Pancreas (tissue), 10 donors: Measurements from ENCODE around the gene RAD51B. TPM values are rescaled to one million over a fixed set of nuclear protein-coding genes. Genes with fewer than 3 reads are reported as not detected.

ENCODE experiments used
- ATAC-seq, 4 donors: fragments of 200-7000 bp; cut with Tn5 transposase; one replicate each; pipeline versions ENCODE4 v1.8.0 to v1.9.1; 2020; ENCODE audit warnings: mild to moderate bottlenecking in 4 of 4, moderate library complexity in 4 of 4
- DNase-seq, 6 donors: peaks; one replicate each; pipeline ENCODE4 v3.0.0-alpha.2; 2020
- FAIRE-seq: peaks from 2 replicates; lab custom pipeline; 2012; peaks lifted over from hg19 to GRCh38; lab: Jason Lieb, UNC
- H3K27ac ChIP-seq, 4 donors: fragments of 200-600 bp; sonication (generic); 1 replicate in 3 of 4; 2 replicates in 1 of 4; pipeline versions ENCODE4 v1.5.0 to v1.8.0; 2020
- H3K27me3 ChIP-seq, 4 donors: fragments of 200-600 bp; one replicate each; pipeline ENCODE4 v1.8.0; 2021
- H3K36me3 ChIP-seq, 3 donors: fragments of 200-600 bp; sonication (generic) in 1 of 3; one replicate each; pipeline versions ENCODE4 v1.5.0 to v1.8.0; 2020 to 2021
- H3K4me1 ChIP-seq, 3 donors: fragments of 200-600 bp; one replicate each; pipeline ENCODE4 v1.8.0; 2021
- H3K4me3 ChIP-seq, 4 donors: fragments of 200-600 bp; sonication (generic) in 2 of 4; one replicate each; pipeline versions ENCODE4 v1.5.0 to v1.8.0; 2020 to 2021
- H3K9me3 ChIP-seq, 4 donors: fragments of 200-600 bp; one replicate each; pipeline ENCODE4 v1.8.0; 2021
- CTCF ChIP-seq, 4 donors: fragments of 200-600 bp; sonication (generic) in 3 of 4; IDR thresholded peaks; one replicate each; pipeline versions ENCODE4 v1.5.0 to v1.8.0; 2021; ENCODE audit warnings: antibody characterized with exemption in 4 of 4
- WGBS, 2 donors: extraction: QIAGEN DNeasy Blood & Tissue Kit; methylation state at CpG; one replicate each; pipeline ENCODE4 v1.1.7; 2013; 5-methylcytosine and 5-hydroxymethylcytosine counted together
- intact Hi-C, 3 donors: fragments of 100-400 bp; cut with DNase I; formaldehyde crosslinking; loops; one replicate each; pipeline versions ENCODE4 v1.11.1 to v1.14.2; 2022
- polyA plus RNA-seq, 2 donors: library from polyadenylated mRNA; stranded (reverse); fragments of 200-250 nt; gene quantifications; one replicate each; pipeline ENCODE4 v1.2.3, GENCODE V29; 2013
- total RNA-seq, 6 donors: library from RNA; stranded (reverse); fragmentation: NEBNext Ultra II Directional in 4 of 6; extraction: Animal tissue kit (Norgen Biotek cat#: 25700) in 4 of 6; gene quantifications; one replicate each; pipeline versions ENCODE4 v1.2.1 to v1.2.4, GENCODE V29; 2021 to 2023
- donor health status: healthy with polysubstance abuse.
- donor health status: DM: no; HTN: no; CAD: no; lungs with moderate emphysema.
- donor health status: DM: no; HTN: no; CAD: no.
- donor health status: control.
- donor health status: control.
- donor health status: Bipolar disorder and iron deficiency.
- donor health status: DM: yes; HTN: yes; CAD: no.
- donor health status: DM: no; HTN: no; CAD: no.
- donor health status: DM: no; HTN: no; CAD: no.
- donor health status: DM: yes; HTN: yes; CAD: no.

Gene RAD51B
- total and polyA plus RNA-seq, 8 donors = 1.1 to 17.3 (median 5.8) TPM

- H3K27ac ChIP-seq = peak overlapping the region in 3 of 4 donors; percentile 6 to 69 (median 44)
- no peak for TF ChIP-seq CTCF (IDR thresholded peaks at IDR 0.05)
- FAIRE-seq (no peak), ATAC-seq (no peak), DNase-seq (no peak)
- H3K4me1 ChIP-seq = peaks cover 19 to 38% (median 36%) of the 10 kb centered on the region in 3 donors
- intact Hi-C loops = loop anchor here in 1 of 3 donors (10.0 kb wide), 1 partner anchor 101 kb away; no protein-coding TSS in a partner anchor
- no peak overlapping the region for H3K4me3 ChIP-seq
- WGBS, 2 donors = 68 to 74% methylated on average over 5 of the region's 5 CpGs
- H3K36me3 ChIP-seq = no peaks in the 10 kb centered on the region
- H3K9me3 ChIP-seq = no peaks in the 10 kb centered on the region
- H3K27me3 ChIP-seq = no peaks in the 10 kb centered on the region
These were observed 853.9 kb downstream of the RAD51B start for GRCh38 chr14:68673464-68673863.

GRCh38 chr14:68674538-68675232 is 855.1 kb downstream of the RAD51B start:
- ATAC-seq = no peak
- intact Hi-C loops = loop anchor here in 1 of 3 donors (10.0 kb wide), 1 partner anchor 100 kb away; no protein-coding TSS in a partner anchor
- H3K36me3 ChIP-seq = no peaks in the 10 kb centered on the region
- FAIRE-seq = no peak
- H3K4me1 ChIP-seq = peaks cover 31 to 48% (median 46%) of the 10 kb centered on the region in 3 donors
- no peak overlapping the region for H3K27ac ChIP-seq
- 82 to 86% methylated on average over 5 of the region's 5 CpGs for WGBS, 2 donors
- H3K9me3 ChIP-seq = no peaks in the 10 kb centered on the region
- H3K27me3 ChIP-seq = no peaks in the 10 kb centered on the region
- TF ChIP-seq CTCF (IDR thresholded peaks at IDR 0.05) = no peak
- DNase-seq = no peak
- H3K4me3 ChIP-seq = no peak overlapping the region

GRCh38 chr14:68675233-68675577 is 855.6 kb downstream of the RAD51B start:
- ATAC-seq (no peak), DNase-seq (no peak), FAIRE-seq (no peak)
- H3K4me3 ChIP-seq = no peak overlapping the region
- H3K36me3 ChIP-seq = no peaks in the 10 kb centered on the region
- H3K9me3 ChIP-seq = no peaks in the 10 kb centered on the region
- no peak overlapping the region for H3K27ac ChIP-seq
- H3K4me1 ChIP-seq = peaks cover 36 to 48% (median 46%) of the 10 kb centered on the region in 3 donors
- no peaks in the 10 kb centered on the region for H3K27me3 ChIP-seq
- intact Hi-C loops = loop anchor here in 1 of 3 donors (10.0 kb wide), 1 partner anchor 100 kb away; no protein-coding TSS in a partner anchor
- WGBS, 2 donors = 91 to 96% methylated on average over 1 of the region's 1 CpG
- no peak for TF ChIP-seq CTCF (IDR thresholded peaks at IDR 0.05)

GRCh38 chr14:68676511-68676943 is 856.9 kb downstream of the RAD51B start:
- H3K27me3 ChIP-seq = no peaks in the 10 kb centered on the region
- H3K4me3 ChIP-seq = no peak overlapping the region
- ATAC-seq (no peak), FAIRE-seq (no peak), DNase-seq (no peak)
- intact Hi-C loops = loop anchor here in 1 of 3 donors (10.0 kb wide), 1 partner anchor 98 kb away; no protein-coding TSS in a partner anchor
- no peaks in the 10 kb centered on the region for H3K36me3 ChIP-seq
- H3K4me1 ChIP-seq = peaks cover 36 to 52% (median 42%) of the 10 kb centered on the region in 3 donors
- TF ChIP-seq CTCF (IDR thresholded peaks at IDR 0.05) = no peak
- no peaks in the 10 kb centered on the region for H3K9me3 ChIP-seq
- no peak overlapping the region for H3K27ac ChIP-seq
- WGBS, 2 donors = 83 to 86% methylated on average over 11 of the region's 11 CpGs

- no peak for FAIRE-seq
- H3K27ac ChIP-seq = no peak overlapping the region
These were observed 857.9 kb downstream of the RAD51B start for GRCh38 chr14:68677476-68677875.

More at GRCh38 chr14:68677476-68677875, 857.9 kb downstream of the RAD51B start:
- Histone ChIP-seq H3K9me3 (no peaks in the 10 kb centered on the region), H3K4me3 (no peak overlapping the region), H3K27me3 (no peaks in the 10 kb centered on the region), H3K36me3 (no peaks in the 10 kb centered on the region), H3K4me1 (peaks cover 29 to 46% (median 34%) of the 10 kb centered on the region in 3 donors)
- intact Hi-C loops = loop anchor here in 1 of 3 donors (10.0 kb wide), 1 partner anchor 97 kb away; no protein-coding TSS in a partner anchor
- ATAC-seq (no peak), DNase-seq (no peak)
- TF ChIP-seq CTCF (IDR thresholded peaks at IDR 0.05) = no peak
- WGBS, 2 donors = 85 to 87% methylated on average over 7 of the region's 7 CpGs
